ENCODE results near the gene PIGU. TPM values are rescaled to one million over a fixed set of nuclear protein-coding genes. Genes with fewer than 3 reads are reported as not detected.

PIGU gene
- total and polyA plus RNA-seq, 2 of the 13 experiments (the other 11 are each of a cell fraction or from before 2014, with no cell fraction given), result 45.5 to 231 TPM

DNA sequence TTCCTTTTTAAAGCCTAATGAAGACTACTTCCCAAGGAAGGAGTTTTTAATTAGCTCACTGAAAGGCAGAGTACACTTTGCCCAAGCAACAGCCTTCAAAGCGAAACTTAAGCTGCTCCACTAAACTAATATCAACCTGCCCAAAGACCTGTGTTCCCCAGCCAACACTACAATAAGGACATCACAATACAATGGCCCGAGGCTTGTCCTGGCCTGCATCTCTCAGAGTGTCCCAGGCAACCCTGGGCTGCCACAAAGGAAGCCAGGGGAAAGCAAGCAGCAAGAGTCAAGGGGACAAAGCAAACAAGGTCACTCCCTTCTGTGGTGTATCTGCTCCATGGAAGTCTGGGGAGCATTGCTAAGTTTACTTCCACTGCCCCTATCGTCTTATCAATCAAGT is 52.3 kb downstream of the PIGU start (continued):
- no peak for TF ChIP-seq ZSCAN30 (CRISPR knock-in tag; IDR thresholded peaks at IDR 0.05)
- TF ChIP-seq, protein P1, sequence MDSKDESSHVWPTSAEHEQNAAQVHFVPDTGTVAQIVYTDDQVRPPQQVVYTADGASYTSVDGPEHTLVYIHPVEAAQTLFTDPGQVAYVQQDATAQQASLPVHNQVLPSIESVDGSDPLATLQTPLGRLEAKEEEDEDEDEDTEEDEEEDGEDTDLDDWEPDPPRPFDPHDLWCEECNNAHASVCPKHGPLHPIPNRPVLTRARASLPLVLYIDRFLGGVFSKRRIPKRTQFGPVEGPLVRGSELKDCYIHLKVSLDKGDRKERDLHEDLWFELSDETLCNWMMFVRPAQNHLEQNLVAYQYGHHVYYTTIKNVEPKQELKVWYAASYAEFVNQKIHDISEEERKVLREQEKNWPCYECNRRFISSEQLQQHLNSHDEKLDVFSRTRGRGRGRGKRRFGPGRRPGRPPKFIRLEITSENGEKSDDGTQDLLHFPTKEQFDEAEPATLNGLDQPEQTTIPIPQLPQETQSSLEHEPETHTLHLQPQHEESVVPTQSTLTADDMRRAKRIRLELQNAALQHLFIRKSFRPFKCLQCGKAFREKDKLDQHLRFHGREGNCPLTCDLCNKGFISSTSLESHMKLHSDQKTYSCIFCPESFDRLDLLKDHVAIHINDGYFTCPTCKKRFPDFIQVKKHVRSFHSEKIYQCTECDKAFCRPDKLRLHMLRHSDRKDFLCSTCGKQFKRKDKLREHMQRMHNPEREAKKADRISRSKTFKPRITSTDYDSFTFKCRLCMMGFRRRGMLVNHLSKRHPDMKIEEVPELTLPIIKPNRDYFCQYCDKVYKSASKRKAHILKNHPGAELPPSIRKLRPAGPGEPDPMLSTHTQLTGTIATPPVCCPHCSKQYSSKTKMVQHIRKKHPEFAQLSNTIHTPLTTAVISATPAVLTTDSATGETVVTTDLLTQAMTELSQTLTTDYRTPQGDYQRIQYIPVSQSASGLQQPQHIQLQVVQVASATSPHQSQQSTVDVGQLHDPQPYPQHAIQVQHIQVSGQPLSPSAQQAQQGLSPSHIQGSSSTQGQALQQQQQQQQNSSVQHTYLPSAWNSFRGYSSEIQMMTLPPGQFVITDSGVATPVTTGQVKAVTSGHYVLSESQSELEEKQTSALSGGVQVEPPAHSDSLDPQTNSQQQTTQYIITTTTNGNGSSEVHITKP (CRISPR knock-in tag; IDR thresholded peaks at IDR 0.05; ENCODE audit: low read depth), result 0 out of 2 replicates have a peak, but pooled peaks have one; percentile 15
- no peak for TF ChIP-seq RAD21 (CRISPR knock-in tag; IDR thresholded peaks at IDR 0.05)
- TF ChIP-seq, protein P2, sequence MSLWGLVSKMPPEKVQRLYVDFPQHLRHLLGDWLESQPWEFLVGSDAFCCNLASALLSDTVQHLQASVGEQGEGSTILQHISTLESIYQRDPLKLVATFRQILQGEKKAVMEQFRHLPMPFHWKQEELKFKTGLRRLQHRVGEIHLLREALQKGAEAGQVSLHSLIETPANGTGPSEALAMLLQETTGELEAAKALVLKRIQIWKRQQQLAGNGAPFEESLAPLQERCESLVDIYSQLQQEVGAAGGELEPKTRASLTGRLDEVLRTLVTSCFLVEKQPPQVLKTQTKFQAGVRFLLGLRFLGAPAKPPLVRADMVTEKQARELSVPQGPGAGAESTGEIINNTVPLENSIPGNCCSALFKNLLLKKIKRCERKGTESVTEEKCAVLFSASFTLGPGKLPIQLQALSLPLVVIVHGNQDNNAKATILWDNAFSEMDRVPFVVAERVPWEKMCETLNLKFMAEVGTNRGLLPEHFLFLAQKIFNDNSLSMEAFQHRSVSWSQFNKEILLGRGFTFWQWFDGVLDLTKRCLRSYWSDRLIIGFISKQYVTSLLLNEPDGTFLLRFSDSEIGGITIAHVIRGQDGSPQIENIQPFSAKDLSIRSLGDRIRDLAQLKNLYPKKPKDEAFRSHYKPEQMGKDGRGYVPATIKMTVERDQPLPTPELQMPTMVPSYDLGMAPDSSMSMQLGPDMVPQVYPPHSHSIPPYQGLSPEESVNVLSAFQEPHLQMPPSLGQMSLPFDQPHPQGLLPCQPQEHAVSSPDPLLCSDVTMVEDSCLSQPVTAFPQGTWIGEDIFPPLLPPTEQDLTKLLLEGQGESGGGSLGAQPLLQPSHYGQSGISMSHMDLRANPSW (CRISPR knock-in tag; IDR thresholded peaks at IDR 0.05; ENCODE audit: borderline replicate concordance), result no peak
- TF ChIP-seq CEBPG (CRISPR knock-in tag; IDR thresholded peaks at IDR 0.05), result no peak
- no peak for TF ChIP-seq JUND (CRISPR knock-in tag; IDR thresholded peaks at IDR 0.05)
